GM18511 (cell line): ENCODE data around the gene KDM5A.
A peak's percentile ranks its signal among the peaks of the same experiment; 100 is the strongest.
"Not testable (repeated sequence)": the region's sequence is repeated elsewhere in the genome, so short reads cannot be mapped to it uniquely, and the experiment has no call there.

Experiments
- ATAC-seq: cut with Tn5 transposase; IDR thresholded peaks from one replicate; pipeline ENCODE4 v1.9.1; 2021; ENCODE audit warnings: mild to moderate bottlenecking, moderate library complexity; ENCODE audit not compliant: unreplicated experiment

The KDM5A gene

DNA sequence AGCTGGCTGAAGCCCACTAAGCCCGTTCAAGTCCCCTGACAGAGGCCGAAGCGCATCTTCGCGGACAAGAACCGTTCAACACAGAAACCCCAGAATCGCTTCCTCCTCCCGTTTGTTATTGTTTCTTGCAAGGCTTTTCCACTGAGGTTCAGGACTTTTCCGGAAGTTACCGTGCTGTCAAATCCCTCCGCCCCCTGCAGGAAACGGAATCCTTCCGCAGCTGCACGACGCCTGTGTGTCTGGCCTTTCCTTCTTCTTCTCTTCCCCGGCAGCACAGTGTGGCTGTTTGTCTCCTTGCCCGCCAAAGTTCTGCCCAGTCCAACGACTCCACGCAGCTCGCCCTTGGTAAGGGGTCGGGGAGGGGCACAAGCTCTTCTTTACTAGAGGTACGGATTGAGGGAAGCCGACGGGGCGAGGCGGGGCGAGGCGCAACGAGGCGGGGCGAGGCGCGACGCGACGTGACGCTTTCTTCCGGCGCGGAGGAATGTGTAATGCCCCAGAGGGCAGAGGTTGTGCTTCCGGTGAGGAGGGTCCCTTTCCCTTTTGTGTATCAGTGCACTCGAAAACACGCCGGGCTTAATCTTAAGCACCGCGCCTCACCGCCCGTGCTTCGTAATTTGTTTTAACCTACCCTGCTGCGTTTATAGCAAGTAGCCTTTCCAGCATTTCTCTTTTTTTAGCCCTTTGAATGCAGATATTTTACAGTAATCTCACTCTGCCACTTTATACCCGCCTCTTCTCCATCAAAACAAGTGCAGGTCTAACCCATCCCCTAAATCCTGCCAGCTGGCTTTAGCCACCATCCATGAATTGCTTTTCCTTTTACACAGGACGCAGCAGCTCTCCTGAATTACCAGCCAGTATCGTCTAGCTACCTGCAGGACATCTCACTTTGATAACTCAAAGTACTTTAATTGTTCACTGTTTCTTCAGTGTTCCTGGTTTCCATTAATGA, at the start of gene KDM5A:
Gene KDM5A, minus strand, starts transcription at position 179 of the 955 bp plus-strand sequence. CDS start 229 bp downstream, outside the sequence.
- peak; percentile 92 for ATAC-seq

DNA sequence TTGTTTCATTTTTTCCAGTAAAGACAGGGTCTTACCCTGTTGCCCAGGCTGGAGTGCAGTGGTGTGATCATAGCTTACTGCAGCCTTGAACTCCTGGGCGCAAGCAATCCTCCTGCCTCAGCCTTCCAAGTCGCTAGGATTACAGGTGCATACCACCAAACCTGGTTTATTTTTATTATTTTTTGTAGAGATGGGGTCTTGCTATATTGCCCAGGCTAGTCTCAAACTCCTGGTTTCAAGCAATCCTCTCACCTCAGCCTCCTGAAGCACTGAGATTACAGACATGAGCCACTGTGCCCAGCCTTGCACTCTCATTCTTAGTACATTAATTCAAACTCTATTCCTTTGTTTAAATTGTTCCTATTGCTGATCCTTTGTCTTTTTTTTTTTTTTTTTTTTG, 46.6 kb upstream of the KDM5A start:
- ATAC-seq: not testable (repeated sequence)

DNA sequence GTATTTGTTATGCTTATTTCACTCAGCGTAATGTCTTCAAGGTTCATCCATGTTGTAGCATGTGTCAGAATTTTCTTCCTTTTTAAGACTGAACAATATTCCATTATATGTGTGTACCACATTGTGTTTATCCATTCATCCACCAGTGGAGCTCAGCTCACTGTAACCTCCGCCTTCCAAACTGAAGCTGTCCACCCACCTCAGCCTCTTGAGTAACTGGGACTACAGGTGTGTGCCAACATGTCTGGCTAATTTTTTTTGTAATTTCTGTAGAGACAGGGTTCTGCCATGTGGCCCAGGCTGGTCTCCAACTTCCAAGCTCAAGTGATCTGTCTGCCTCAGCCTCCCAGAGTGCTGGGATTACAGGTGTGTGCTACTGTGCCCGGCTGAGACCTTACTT, 33.4 kb upstream of the KDM5A start:
- ATAC-seq: no peak

DNA sequence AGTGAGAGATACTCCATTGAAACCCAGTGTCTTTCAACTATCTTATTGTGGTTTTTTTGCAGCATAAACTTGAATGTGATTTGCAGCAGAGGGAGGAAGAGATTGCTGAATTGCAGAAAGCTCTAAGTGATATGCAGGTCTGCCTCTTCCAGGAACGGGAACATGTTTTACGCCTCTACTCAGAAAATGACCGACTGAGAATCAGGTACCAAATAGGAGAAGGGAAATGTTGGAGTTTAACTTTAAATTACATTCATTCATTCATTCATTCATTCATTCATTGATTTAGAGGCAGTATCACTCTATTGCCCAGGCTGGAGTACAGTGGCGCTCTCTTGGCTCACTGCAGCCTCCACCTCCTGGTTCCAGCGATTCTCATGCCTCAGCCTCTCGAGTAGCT, 29.3 kb upstream of the KDM5A start:
- ATAC-seq: no peak

DNA sequence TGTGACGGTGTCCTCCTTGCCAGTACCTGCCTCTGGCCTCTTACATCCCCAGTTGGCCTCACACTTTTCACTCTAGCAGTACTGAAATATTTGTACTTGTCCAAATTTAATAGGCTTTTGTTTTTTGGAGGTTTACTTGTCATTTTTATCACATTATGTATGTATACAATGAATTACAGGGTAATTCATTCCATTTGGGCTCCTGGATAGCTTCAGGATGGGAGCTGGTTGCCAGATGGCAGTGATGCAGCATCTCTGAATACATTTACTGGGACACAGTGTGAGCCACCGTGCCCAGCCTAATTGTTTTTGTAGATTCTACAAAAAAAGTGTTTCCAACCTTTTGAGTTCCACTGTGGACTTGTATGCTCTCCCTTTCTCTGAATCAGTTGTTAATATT, 25.7 kb upstream of the KDM5A start:
- no peak for ATAC-seq

DNA sequence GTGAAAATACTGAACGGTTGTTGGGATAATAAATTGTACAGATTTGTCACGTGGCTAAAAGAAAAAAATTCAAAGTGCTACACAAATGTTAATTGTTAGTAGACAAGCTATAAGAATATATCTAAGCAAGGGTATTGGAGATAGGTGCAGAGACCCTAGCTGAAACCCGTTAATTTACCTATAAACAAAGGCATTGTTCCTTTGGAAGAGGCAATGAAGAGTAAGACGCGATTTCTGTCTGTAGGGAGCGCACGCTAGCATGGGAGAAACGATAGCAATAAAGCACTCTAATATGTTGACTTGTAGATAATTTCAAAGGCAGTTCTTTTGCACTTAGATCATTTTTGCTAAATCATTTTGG, 12.9 kb upstream of the KDM5A start:
- ATAC-seq: no peak

DNA sequence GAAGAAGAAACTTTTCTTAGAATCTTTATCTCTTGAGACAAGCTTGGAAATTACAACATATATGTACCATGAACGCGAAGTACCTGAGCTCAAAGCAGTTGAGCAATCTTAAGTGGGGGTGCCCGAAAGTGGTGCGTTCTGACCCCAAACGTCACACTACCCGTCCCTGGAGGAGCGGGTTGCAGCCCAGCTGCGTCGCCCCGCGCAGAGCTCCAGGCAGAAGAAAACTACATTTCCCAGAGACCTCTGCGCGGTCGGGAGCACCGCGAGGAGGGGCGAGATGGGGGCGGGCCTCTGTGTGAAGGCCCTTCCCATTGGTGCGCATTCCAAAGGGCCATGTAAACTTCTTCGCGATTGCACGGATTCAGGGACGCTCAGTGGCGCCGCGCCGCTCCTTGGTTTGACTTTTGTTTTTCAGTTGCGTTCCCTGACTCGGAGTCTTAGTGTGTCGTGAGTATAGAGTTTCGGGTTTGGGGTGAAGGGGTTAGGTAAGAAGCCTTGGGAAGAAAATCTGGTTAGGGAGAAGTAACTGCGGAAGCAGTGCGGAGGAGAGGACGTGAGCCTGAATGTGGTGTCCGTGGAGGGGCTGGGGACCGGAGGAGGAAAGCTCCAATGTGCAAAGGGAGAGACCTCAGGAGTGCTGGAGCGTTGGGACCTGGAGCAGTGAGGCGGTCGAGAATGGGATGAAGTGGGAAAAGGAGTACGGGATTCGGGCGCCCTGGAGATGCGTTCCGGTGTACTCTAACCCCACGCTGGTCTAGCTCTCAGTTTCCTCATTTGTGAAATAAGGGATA, 12.3 kb upstream of the KDM5A start, which contains the start of gene CCDC77:
Gene CCDC77, plus strand, starts transcription at position 410 of the 794 bp plus-strand sequence. CDS start 7,740 bp downstream, outside the sequence.
- ATAC-seq: peak; percentile 96

DNA sequence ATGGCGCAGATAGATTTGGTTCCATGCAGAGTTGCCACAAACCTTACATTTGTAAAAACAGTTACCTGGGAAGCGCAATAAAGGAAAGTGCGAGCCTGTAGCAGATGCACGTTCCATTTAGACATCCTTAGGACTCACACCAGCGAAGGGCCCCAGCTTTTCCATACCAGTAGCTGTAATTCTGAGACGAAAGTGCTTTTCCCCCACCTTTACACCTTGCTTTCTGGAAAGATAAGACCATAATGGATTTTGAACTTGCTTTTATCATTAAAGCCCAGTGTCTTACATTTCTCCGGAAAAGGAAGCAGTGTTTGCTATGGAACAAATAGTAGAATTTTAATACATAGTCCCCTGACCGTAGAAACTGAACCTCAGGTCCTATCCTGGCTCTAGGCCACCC, 11.7 kb upstream of the KDM5A start:
- no peak for ATAC-seq

DNA sequence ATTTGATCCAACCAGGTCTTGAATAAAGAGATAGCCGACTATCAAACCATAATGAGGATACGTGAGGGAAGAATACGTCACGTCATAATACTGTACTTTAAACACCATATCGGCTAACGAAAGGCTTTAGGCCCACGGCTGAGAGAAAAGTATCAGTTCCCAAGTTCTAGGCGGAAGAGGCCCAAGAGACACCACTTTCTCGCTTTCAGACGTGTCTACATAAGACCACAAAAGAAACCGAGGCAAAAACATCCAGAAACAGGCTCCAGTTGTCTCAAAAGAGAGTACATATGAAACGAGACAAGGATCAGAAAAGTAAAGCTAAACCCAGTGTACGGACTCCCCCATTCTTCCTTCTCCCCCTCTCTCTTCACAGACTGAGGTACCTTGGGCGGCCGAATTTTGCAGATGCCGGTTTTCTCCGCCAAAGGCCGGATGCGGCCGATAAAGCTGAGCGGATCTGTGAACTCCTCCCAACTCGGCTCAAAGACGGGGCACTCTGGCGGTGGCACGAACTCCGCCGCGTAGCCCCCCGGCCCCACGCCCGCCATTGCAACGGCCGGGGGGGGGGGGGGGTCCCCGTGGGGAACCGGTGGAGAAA, 479 bp downstream of the KDM5A start:
- peak; percentile 42 for ATAC-seq

DNA sequence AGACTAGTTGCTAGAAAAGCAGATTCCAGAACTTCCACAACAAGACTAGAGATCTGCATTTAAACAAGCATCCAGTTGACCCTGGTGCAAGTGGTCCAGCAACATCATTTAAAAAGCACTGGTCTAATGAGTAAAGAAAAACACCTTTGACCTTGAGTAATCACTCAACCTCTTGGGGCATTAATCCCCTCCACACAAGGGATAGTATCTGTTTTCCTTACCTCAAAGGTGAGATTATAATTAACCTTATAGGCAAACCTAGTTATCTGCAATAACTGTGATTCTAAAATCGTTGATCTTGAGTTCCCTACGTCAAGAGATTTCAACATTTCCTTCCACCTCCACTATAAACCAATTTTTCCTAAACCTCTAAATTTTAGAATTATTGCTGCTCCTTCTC, 1.1 kb downstream of the KDM5A start:
- ATAC-seq: no peak

DNA sequence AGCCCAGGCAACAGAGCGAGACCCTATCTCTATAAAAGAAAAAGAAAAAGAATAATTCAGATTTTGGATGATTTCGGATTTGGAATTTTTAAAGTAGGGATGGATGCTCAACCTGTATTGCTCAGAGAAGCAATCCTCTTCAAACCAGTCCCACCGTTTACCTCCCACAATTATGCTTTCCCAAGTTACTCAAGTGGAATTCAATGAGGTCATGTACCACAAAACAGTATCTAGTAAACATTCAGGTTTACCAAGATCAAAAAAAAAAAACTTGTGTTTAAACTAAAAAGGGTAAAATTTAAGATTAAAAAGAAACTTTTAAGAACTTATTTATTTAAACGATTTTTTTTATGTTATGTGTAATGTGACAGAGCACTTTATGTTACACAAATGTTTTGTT, 2.5 kb downstream of the KDM5A start:
- ATAC-seq: no peak

DNA sequence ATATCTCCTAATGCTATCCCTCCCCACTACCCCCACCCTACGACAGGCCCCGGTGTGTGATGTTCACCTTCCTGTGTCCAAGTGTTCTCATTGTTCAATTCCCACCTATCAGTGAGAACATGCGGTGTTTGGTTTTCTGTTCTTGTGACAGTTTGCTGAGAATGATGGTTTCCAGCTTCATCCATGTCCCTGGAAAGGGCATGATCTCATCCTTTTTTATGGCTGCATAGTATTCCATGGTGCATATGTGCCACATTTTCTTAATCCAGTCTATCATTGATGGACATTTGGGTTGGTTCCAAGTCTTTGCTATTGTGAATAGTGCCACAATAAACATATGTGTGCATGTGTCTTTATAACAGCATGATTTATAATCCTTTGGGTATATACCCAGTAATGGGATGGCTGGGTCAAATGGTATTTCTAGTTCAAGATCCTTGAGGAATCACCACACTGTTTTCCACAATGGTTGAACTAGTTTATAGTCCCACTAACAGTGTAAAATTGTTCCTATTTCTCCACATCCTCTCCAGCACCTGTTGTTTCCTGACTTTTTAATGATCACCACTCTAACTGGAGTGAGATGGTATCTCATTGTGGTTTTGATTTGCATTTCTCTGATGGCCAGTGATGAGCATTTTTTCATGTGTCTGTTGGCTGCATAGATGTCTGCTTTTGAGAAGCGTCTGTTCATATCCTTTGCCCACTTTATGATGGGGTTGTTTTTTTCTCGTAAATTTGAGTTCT, 18.2 kb downstream of the KDM5A start:
- not testable (repeated sequence) for ATAC-seq

DNA sequence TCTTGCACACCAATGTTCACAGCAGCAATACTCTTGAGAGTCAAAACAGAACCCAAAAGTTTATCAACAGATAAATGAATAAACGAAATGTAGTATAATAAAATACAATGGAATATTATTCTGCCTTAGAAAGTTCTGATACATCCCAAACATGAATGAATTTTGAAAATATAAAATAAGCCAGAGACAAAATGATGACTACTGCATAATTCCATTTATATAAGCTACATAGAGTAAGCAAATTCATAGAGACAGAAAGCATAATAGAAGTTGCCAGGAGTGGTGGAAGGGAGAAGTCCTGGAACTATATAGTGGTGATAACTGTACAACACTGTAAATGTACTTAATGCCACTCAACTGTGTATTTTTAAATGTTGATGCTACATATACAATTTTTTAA, 21.1 kb downstream of the KDM5A start:
- no peak for ATAC-seq

DNA sequence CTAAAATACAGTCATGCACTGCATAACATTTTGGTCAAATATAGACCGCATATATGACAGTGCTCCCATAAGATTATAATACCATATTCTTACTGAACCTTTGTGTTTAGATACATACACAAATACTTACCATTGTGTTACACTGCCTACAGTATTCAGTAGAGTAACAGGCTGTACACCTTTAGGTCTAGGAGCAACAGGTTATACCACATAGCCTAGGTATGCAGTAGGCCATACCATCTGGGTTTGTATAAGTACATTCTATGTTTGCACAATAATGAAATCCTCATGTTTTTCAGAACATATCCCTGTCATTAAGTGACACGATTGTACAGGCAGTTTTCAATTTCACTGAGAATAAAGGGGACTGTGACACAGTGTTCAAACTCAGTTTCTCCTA, 22.3 kb downstream of the KDM5A start:
- ATAC-seq: no peak

DNA sequence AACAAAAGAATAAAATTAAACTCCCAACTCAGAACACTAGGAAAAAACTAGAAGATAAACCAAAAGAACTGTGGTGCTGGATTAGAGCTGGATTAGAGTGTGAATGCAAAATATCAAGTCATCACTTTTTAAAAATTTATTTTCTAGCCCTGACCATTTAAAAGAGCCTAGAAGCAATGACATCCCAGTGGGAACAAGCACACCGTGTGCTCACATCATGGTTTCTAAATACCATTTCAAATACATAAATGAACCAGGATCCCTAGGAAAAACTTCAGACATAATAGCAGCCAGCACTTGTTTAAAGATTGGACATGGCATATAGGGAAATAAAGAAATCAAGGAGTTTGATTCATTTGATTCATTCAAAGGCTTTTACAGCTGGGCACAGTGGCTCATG, 30.0 kb downstream of the KDM5A start:
- no peak for ATAC-seq

DNA sequence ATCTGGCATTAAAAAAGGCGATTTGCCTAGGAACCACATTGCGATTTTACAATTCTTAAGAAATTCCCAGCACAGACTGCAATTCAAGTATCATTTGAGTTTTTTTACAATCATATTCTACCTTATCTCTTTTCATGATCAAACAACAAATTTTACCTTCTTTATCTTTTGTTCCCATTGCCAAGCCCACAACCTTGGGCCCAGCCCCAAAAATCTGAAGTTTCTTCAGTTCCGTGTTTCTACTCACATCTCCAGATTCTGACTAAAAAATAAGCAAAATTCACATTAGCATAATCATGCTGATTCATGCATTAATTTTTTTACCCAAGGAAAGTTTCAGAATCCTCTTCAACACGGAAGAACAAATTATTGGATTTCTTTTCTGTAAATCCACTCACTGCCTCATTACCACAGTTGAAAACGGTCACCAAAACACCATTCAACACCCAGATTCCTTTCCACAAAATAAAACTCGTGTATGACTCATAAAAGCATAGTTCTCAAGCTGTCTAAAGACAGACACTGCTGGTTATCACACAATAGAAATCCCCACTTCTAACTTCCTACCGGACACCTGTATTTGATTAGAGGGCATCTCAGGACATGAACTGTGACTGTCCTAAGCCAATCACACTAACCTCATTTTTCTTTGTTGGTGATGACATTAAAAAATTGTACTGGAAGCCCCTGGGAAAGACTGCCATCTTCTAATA, 32.7 kb downstream of the KDM5A start:
- ATAC-seq: no peak

DNA sequence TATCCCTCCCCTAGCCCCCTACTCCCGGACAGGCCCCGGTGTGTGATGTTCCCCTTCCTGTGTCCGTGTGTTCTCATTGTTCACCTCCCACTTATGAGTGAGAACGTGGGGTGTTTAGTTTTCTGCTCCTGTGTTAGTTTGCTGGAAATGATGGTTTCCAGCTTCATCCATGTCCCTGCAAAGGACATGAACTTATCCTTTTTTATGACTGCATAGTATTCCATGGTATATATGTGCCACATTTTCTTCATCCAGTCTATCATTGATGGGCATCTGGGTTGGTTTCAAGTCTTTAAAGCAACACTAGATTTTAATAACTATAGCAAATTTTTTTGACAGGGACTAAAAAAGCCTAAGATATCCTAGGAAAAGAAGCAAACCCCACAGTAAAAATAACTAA, 37.9 kb downstream of the KDM5A start:
- not testable (repeated sequence) for ATAC-seq

DNA sequence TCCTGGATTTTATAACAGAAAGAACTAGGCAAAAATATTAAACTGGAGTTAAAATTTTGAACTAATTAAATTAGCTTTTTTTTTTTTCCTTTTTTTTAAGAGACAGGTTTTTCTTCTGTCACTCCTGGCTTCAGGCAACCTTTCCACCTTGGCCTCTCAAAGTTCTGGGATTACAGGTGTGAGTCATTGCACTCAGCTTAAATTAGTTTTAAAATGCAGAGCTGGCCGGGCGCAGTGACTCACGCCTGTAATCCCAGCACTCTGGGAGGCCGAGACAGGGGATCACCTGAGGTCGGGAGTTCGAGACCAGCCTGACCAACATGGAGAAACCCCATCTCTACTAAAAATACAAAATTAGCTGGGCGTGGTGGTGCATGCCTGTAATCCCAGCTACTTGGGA, 39.5 kb downstream of the KDM5A start:
- not testable (repeated sequence) for ATAC-seq

DNA sequence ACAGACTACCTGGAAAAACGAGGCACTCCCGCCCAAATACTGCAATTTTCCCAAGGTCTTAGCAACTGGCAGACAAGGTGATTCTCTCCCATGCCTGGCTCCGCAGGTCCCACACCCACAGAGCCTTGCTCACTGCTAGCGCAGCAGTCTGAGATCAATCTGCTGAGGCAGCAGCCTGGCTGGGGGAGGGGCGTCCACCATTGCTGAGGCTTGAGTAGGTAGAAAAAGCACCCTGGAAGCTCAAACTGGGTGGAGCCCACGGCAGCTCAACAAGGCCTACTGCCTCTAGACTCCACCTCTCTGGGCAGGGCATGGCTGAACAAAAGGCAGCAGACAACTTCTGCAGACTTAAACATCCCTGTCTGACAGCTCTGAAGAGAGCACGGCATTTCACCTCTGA, 46.1 kb downstream of the KDM5A start:
- ATAC-seq: not testable (repeated sequence)

DNA sequence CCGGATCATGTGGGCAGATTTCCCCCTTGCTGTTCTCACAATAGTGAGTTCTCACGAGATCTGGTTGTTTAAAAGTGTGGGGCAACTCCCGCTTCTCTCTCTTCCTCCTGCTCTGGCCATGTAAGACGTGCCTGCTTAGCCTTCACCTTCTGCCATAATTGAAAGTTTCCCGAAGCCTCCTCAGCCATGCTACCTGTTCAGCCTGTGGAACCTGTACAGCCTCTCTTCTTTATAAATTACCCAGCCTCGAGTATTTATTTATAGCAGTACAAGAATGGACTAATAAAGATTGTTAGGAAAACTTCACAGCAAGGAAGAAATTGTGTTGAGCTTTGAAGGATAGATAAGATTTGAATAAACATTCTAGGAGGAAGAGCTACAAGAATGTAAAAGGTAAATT, 52.1 kb downstream of the KDM5A start:
- ATAC-seq: no peak
